OCI-LY1 (cell line): Measurements from ENCODE around the gene S100A1.

ENCODE experiments used
- EZH2 ChIP-seq: fragments of 200-600 bp; sonication (generic), shearing (Covaris generic); IDR thresholded peaks from 2 replicates; pipeline ENCODE4 v1.8.0; 2017; ENCODE audit warnings: borderline replicate concordance, mixed run types, mild to moderate bottlenecking, antibody characterized with exemption, low read length, moderate library complexity, mixed read lengths
- TF ChIP-seq, protein P1 (sequence below): fragments of 200-600 bp; sonication (generic), shearing (Covaris generic); IDR thresholded peaks from 2 replicates; pipeline ENCODE4 v1.5.1; 2017; ENCODE audit warnings: mild to moderate bottlenecking, antibody characterized with exemption, low read length, moderate library complexity, mixed read lengths

DNA sequence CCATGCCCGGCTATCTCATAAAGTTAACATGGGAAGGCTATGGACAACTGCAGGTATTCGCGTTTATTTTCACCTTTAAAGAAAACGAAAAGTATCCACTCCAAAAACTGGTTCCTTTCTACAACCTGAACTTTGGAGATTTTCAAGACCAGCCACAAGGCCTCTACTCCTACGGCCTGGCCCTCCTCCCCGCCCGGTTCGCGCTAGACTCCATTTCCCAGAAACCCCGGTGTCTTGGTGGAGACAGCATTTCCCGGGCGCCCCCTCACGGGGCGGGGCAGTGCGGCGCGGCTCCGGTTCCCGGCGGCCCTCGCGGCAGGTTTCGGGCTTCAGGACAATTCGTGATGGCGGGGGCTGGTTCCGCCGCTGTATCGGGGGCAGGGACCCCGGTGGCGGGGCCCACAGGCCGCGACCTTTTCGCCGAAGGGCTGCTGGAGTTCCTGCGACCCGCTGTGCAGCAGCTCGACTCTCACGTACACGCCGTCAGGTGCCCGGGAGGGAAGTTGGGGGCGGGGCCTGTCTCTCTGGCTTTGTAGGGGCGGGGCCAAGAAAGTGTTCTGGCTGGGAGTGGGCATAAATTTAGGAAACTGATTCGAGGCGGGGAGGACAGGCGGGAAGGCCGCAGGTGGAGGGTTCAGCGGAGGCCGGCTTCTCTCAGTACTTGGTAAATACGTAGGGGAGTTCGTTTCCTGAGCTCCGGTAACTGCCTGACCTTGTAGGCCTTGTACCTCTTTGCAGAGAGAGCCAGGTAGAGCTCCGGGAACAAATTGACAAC, 30.4 kb downstream of the S100A1 start, which contains the start of gene SNAPIN:
- TF ChIP-seq, protein P1, sequence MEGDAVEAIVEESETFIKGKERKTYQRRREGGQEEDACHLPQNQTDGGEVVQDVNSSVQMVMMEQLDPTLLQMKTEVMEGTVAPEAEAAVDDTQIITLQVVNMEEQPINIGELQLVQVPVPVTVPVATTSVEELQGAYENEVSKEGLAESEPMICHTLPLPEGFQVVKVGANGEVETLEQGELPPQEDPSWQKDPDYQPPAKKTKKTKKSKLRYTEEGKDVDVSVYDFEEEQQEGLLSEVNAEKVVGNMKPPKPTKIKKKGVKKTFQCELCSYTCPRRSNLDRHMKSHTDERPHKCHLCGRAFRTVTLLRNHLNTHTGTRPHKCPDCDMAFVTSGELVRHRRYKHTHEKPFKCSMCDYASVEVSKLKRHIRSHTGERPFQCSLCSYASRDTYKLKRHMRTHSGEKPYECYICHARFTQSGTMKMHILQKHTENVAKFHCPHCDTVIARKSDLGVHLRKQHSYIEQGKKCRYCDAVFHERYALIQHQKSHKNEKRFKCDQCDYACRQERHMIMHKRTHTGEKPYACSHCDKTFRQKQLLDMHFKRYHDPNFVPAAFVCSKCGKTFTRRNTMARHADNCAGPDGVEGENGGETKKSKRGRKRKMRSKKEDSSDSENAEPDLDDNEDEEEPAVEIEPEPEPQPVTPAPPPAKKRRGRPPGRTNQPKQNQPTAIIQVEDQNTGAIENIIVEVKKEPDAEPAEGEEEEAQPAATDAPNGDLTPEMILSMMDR: no peak
- TF ChIP-seq EZH2: no peak
